Cardiac ventricle fibroblast (primary cell): ENCODE measurements around the gene RIPK4. TPM values are rescaled to one million over a fixed set of nuclear protein-coding genes. Genes with fewer than 3 reads are reported as not detected.

Source experiments
- total RNA-seq: library from RNA; depleted of rRNA; stranded (reverse); fragments of >200 nt; gene quantifications from 2 replicates; pipeline ENCODE4 v1.2.3, GENCODE V29; 2015

Gene RIPK4
- 0.54 and 0.56 TPM in 2 replicates for total RNA-seq

GRCh38 chr21:41766883-41767605 lies at the start of gene RIPK4:
Gene RIPK4 (minus strand): TSS chr21:41767052. CDS start chr21:41767041, 11 bp downstream.

Other genes with a start within 250 kb of the RIPK4 start
- 3.4 and 5.8 TPM in 2 replicates for gene PRDM15, start 112.3 kb upstream of the RIPK4 start, total RNA-seq
- gene C2CD2, start 187.0 kb upstream of the RIPK4 start, total RNA-seq = 26.9 and 39.0 TPM in 2 replicates
- gene ZBTB21, start 243.3 kb upstream of the RIPK4 start, total RNA-seq = 4.5 and 5.8 TPM in 2 replicates